ENCODE results near the gene TTLL3. TPM values are rescaled to one million over a fixed set of nuclear protein-coding genes. Genes with fewer than 3 reads are reported as not detected.

The TTLL3 gene
- total RNA-seq, 1 donor from 2014 or later = 29.8 TPM

DNA sequence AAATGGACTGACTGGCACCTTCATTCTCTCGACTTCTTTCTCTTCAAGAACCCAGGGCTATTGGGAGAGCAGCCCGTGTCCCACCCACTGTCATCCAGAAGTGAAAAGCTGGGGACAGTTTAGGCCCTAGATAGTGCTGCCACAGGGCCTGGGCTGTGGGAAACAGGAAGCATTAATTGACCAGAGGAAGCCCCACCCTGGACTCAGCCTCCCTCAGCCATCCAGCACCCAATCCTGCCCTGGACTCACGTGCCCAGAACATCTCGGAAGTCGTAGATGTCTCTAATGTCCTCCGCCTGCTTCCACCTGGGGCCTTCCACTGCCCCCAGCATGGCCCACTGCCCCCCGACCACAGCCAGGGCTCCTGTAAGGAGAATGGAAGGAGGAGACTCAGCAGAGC, 42.6 kb upstream of the TTLL3 start:
- peaks cover 11% of the 10 kb centered on the region for H4K20me1 ChIP-seq (ENCODE audit: insufficient read depth, low read length)
- no peak overlapping the region for H3K27ac ChIP-seq (ENCODE audit: low read depth, low read length)
- no peak overlapping the region for H2AFZ ChIP-seq (ENCODE audit: low read depth, low read length)
- no peaks in the 10 kb centered on the region for H3K9me3 Mint-ChIP-seq (ENCODE audit: unreplicated experiment)
- H3K36me3 ChIP-seq (ENCODE audit: insufficient read depth, low read length) = no peaks in the 10 kb centered on the region
- H3K27me3 ChIP-seq (ENCODE audit: insufficient read depth, low read length) = no peaks in the 10 kb centered on the region
- peaks cover 6% of the 10 kb centered on the region for H3K4me1 Mint-ChIP-seq (ENCODE audit: low read depth, unreplicated experiment)
- peaks cover 6% of the 10 kb centered on the region for H3K79me2 ChIP-seq (ENCODE audit: insufficient read depth, low read length)
- no peak overlapping the region for H3K27ac Mint-ChIP-seq (ENCODE audit: unreplicated experiment)
- H3K4me3 ChIP-seq (ENCODE audit: insufficient read depth, low read depth, low read length) = no peak overlapping the region
- H3K9me3 ChIP-seq (ENCODE audit: insufficient read depth, low read depth, low read length) = no peaks in the 10 kb centered on the region
- FAIRE-seq (no peak), DNase-seq (ENCODE audit: low read depth) (no peak)
- no peak overlapping the region for H3K9ac ChIP-seq (ENCODE audit: low read length)
- H3K4me3 Mint-ChIP-seq (ENCODE audit: unreplicated experiment) = no peak overlapping the region
- H3K4me1 ChIP-seq (ENCODE audit: insufficient read depth, low read length) = peaks cover 7% of the 10 kb centered on the region
- H3K36me3 Mint-ChIP-seq (ENCODE audit: low read depth, unreplicated experiment) = peaks cover 11% of the 10 kb centered on the region
- TF ChIP-seq, protein P1, sequence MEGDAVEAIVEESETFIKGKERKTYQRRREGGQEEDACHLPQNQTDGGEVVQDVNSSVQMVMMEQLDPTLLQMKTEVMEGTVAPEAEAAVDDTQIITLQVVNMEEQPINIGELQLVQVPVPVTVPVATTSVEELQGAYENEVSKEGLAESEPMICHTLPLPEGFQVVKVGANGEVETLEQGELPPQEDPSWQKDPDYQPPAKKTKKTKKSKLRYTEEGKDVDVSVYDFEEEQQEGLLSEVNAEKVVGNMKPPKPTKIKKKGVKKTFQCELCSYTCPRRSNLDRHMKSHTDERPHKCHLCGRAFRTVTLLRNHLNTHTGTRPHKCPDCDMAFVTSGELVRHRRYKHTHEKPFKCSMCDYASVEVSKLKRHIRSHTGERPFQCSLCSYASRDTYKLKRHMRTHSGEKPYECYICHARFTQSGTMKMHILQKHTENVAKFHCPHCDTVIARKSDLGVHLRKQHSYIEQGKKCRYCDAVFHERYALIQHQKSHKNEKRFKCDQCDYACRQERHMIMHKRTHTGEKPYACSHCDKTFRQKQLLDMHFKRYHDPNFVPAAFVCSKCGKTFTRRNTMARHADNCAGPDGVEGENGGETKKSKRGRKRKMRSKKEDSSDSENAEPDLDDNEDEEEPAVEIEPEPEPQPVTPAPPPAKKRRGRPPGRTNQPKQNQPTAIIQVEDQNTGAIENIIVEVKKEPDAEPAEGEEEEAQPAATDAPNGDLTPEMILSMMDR (IDR thresholded peaks at IDR 0.05; ENCODE audit: insufficient read depth, low read depth, low read length) = no peak
- TF ChIP-seq EZH2 (IDR thresholded peaks at IDR 0.05; ENCODE audit: insufficient read depth, low read length) = no peak
- H3K4me2 ChIP-seq (ENCODE audit: low read length) = no peak overlapping the region
- peaks cover 10% of the 10 kb centered on the region for H3K27me3 Mint-ChIP-seq (ENCODE audit: low read depth, unreplicated experiment)

DNA sequence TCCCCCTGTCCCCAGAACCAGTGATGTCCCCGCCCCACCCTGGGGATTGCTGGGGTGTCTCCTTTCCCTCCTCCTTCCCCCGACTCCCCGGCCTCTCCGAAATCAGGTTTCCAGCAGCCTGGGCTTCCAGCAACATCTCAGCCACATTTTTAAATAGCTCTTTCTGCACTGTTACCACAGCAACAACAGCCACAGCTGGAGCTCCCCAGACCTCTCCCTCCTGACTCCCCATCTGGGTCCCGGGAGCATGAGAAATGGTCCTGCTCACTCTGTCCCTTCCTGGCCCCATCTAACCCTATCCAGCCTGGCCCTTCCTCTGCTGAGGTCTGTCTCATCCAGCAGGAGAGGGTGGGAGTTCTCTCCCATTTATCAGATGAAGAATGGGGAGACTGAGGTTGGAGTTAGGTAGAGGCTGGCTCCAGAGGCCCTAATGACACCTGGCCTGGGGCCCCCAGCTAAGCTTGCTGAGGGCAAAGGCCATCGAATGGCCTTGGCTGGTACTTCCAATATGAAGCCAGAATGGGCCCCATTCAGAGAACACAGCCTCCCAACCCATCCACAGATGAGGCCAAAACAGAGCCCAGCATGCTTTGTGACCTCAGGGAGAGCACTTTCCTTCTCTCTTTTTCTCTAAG, 41.8 kb upstream of the TTLL3 start:
- Histone ChIP-seq H3K27me3 (ENCODE audit: insufficient read depth, low read length) (no peaks in the 10 kb centered on the region), H4K20me1 (ENCODE audit: insufficient read depth, low read length) (peaks cover 11% of the 10 kb centered on the region), H2AFZ (ENCODE audit: low read depth, low read length) (no peak overlapping the region), H3K4me3 (ENCODE audit: insufficient read depth, low read depth, low read length) (no peak overlapping the region), H3K9me3 (ENCODE audit: insufficient read depth, low read depth, low read length) (no peaks in the 10 kb centered on the region), H3K9ac (ENCODE audit: low read length) (no peak overlapping the region), H3K4me1 (ENCODE audit: insufficient read depth, low read length) (peaks cover 7% of the 10 kb centered on the region), H3K79me2 (ENCODE audit: insufficient read depth, low read length) (peaks cover 6% of the 10 kb centered on the region), H3K36me3 (ENCODE audit: insufficient read depth, low read length) (no peaks in the 10 kb centered on the region), H3K27ac (ENCODE audit: low read depth, low read length) (no peak overlapping the region), H3K4me2 (ENCODE audit: low read length) (no peak overlapping the region)
- no peak for FAIRE-seq
- TF ChIP-seq, protein P1 (IDR thresholded peaks at IDR 0.05; ENCODE audit: insufficient read depth, low read depth, low read length) = no peak
- no peak for TF ChIP-seq EZH2 (IDR thresholded peaks at IDR 0.05; ENCODE audit: insufficient read depth, low read length)
- H3K27ac Mint-ChIP-seq (ENCODE audit: unreplicated experiment) = no peak overlapping the region
- peaks cover 6% of the 10 kb centered on the region for H3K4me1 Mint-ChIP-seq (ENCODE audit: low read depth, unreplicated experiment)
- peaks cover 11% of the 10 kb centered on the region for H3K36me3 Mint-ChIP-seq (ENCODE audit: low read depth, unreplicated experiment)
- no peak for DNase-seq (ENCODE audit: low read depth)
- H3K9me3 Mint-ChIP-seq (ENCODE audit: unreplicated experiment) = no peaks in the 10 kb centered on the region
- H3K27me3 Mint-ChIP-seq (ENCODE audit: low read depth, unreplicated experiment) = peaks cover 14% of the 10 kb centered on the region
- H3K4me3 Mint-ChIP-seq (ENCODE audit: unreplicated experiment) = peak overlapping the region; percentile 15

DNA sequence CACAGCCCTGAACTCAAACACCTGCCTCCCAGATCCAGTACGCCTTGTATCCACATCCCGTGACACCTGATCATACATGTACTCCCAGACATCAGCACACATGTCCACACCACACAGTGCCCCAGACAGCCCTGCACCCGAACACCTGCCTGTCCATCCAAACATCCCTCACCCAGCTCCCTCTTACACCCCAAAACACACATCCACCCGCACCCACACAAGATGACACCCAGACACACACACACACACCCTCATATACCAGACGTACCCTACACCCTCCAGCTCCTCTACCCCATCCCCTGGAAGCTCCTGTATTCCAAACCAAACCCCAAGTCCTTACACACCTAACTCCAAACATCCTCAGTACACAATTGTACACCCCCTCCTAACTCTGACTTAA, 41.0 kb upstream of the TTLL3 start:
- Histone ChIP-seq H3K27ac (ENCODE audit: low read depth, low read length) (no peak overlapping the region), H2AFZ (ENCODE audit: low read depth, low read length) (peak overlapping the region; percentile 86), H3K4me2 (ENCODE audit: low read length) (peak overlapping the region; percentile 97), H3K27me3 (ENCODE audit: insufficient read depth, low read length) (no peaks in the 10 kb centered on the region), H3K9ac (ENCODE audit: low read length) (peak overlapping the region; percentile 75), H4K20me1 (ENCODE audit: insufficient read depth, low read length) (peaks cover 11% of the 10 kb centered on the region), H3K36me3 (ENCODE audit: insufficient read depth, low read length) (no peaks in the 10 kb centered on the region), H3K9me3 (ENCODE audit: insufficient read depth, low read depth, low read length) (no peaks in the 10 kb centered on the region), H3K79me2 (ENCODE audit: insufficient read depth, low read length) (peaks cover 6% of the 10 kb centered on the region), H3K4me1 (ENCODE audit: insufficient read depth, low read length) (peaks cover 7% of the 10 kb centered on the region), H3K4me3 (ENCODE audit: insufficient read depth, low read depth, low read length) (peak overlapping the region; percentile 58)
- TF ChIP-seq EZH2 (IDR thresholded peaks at IDR 0.05; ENCODE audit: insufficient read depth, low read length) = no peak
- TF ChIP-seq, protein P1 (IDR thresholded peaks at IDR 0.05; ENCODE audit: insufficient read depth, low read depth, low read length) = no peak
- H3K4me1 Mint-ChIP-seq (ENCODE audit: low read depth, unreplicated experiment) = peaks cover 6% of the 10 kb centered on the region
- FAIRE-seq = no peak
- H3K27ac Mint-ChIP-seq (ENCODE audit: unreplicated experiment) = no peak overlapping the region
- no peak for DNase-seq (ENCODE audit: low read depth)
- H3K36me3 Mint-ChIP-seq (ENCODE audit: low read depth, unreplicated experiment) = peaks cover 11% of the 10 kb centered on the region
- H3K4me3 Mint-ChIP-seq (ENCODE audit: unreplicated experiment) = peak overlapping the region; percentile 82
- peaks cover 14% of the 10 kb centered on the region for H3K27me3 Mint-ChIP-seq (ENCODE audit: low read depth, unreplicated experiment)
- H3K9me3 Mint-ChIP-seq (ENCODE audit: unreplicated experiment) = no peaks in the 10 kb centered on the region

Data from astrocyte (in vitro differentiated cells and primary cell).